Mesendoderm (in vitro differentiated cells): ENCODE results near the gene CTNNA2.

ENCODE experiments used
- DNase-seq: peaks from one replicate; pipeline ENCODE4 v3.0.0; 2013
- H2AK5ac ChIP-seq: 2 replicates; pipeline ENCODE4 v1.6.1; 2013; ENCODE audit warnings: low read length, inconsistent platforms
- H2BK120ac ChIP-seq: 2 replicates; pipeline ENCODE4 v1.6.1; 2013; ENCODE audit warnings: low read depth, mild to moderate bottlenecking, low read length, moderate library complexity, mixed read lengths
- H2BK15ac ChIP-seq: replicated peaks from 2 replicates; pipeline ENCODE4 v1.6.1; 2013; ENCODE audit warnings: low read depth, mild to moderate bottlenecking, moderate library complexity
- H2BK5ac ChIP-seq: 2 replicates; pipeline ENCODE4 v1.6.1; 2013; ENCODE audit warnings: low read length, inconsistent platforms
- H3K18ac ChIP-seq: 2 replicates; pipeline ENCODE4 v1.6.1; 2013; ENCODE audit warnings: mild to moderate bottlenecking, low read length, mixed read lengths
- H3K23ac ChIP-seq: one replicate; pipeline ENCODE4 v1.6.1; 2013; ENCODE audit warnings: low read length
- H3K27ac ChIP-seq: 2 replicates; pipeline ENCODE4 v1.5.1; 2013; ENCODE audit warnings: low read depth, mild to moderate bottlenecking, inconsistent platforms, low read length, moderate library complexity
- H3K27me3 ChIP-seq: 2 replicates; pipeline ENCODE4 v1.6.1; 2013; ENCODE audit warnings: low read length, control low read depth, mild to moderate bottlenecking, inconsistent platforms; ENCODE audit not compliant: insufficient read depth, poor library complexity
- H3K36me3 ChIP-seq: 2 replicates; pipeline ENCODE4 v1.6.1; 2013; ENCODE audit warnings: low read length, inconsistent platforms; ENCODE audit not compliant: control insufficient read depth, insufficient read depth
- H3K4ac ChIP-seq: one replicate; pipeline ENCODE4 v1.6.1; 2013; ENCODE audit warnings: low read depth, mild to moderate bottlenecking, low read length, moderate library complexity
- H3K4me1 ChIP-seq: 2 replicates; pipeline ENCODE4 v1.6.1; 2013; ENCODE audit warnings: low read depth, low read length, inconsistent platforms; ENCODE audit not compliant: control insufficient read depth
- H3K4me2 ChIP-seq: 2 replicates; pipeline ENCODE4 v1.6.1; 2013; ENCODE audit warnings: low read length
- H3K4me3 ChIP-seq: 2 replicates; pipeline ENCODE4 v1.5.1; 2013; ENCODE audit warnings: mild to moderate bottlenecking, low read length
- H3K56ac ChIP-seq: one replicate; pipeline ENCODE4 v1.6.1; 2013; ENCODE audit warnings: low read length
- H3K79me1 ChIP-seq: 2 replicates; pipeline ENCODE4 v1.6.1; 2013; ENCODE audit warnings: low read length, inconsistent platforms
- H3K79me2 ChIP-seq: 2 replicates; pipeline ENCODE4 v1.6.1; 2013; ENCODE audit warnings: mild to moderate bottlenecking, low read length; ENCODE audit not compliant: control insufficient read depth, insufficient read depth
- H3K9ac ChIP-seq: 2 replicates; pipeline ENCODE4 v1.6.1; 2013; ENCODE audit warnings: low read length, inconsistent platforms
- H4K5ac ChIP-seq: one replicate; pipeline ENCODE4 v1.6.1; 2013; ENCODE audit warnings: low read length
- H4K8ac ChIP-seq: one replicate; pipeline ENCODE4 v1.6.1; 2013; ENCODE audit warnings: low read depth, mild to moderate bottlenecking, control low read depth, low read length, moderate library complexity
- WGBS: extraction: QIAGEN DNeasy Blood & Tissue Kit; methylation state at CpG from one replicate; pipeline ENCODE4 v1.1.7; 2013; ENCODE audit warnings: low lambda C conversion rate, missing lambda C conversion rate; ENCODE audit not compliant: insufficient coverage; ENCODE audit errors: extremely low coverage; 5-methylcytosine and 5-hydroxymethylcytosine counted together

The CTNNA2 gene

GRCh38 chr2:80527119-80527518 is 1014.3 kb downstream of the CTNNA2 start:
- H4K5ac ChIP-seq: no peak overlapping the region
- H3K36me3 ChIP-seq: no peaks in the 10 kb centered on the region
- DNase-seq: no peak
- H3K27me3 ChIP-seq: no peaks in the 10 kb centered on the region
- H3K27ac ChIP-seq: no peak overlapping the region
- H3K4me1 ChIP-seq: no peaks in the 10 kb centered on the region
- H3K56ac ChIP-seq: no peak overlapping the region
- H3K4me3 ChIP-seq: no peak overlapping the region
- no peak overlapping the region for H3K9ac ChIP-seq
- no peak overlapping the region for H2BK15ac ChIP-seq
- H3K79me1 ChIP-seq: no peaks in the 10 kb centered on the region
- H3K4ac ChIP-seq: no peak overlapping the region
- no peak overlapping the region for H2BK120ac ChIP-seq
- H3K4me2 ChIP-seq: no peak overlapping the region
- H2AK5ac ChIP-seq: no peak overlapping the region
- no CpG with 5 or more reads among the region's 3 CpGs for WGBS
- no peak overlapping the region for H3K23ac ChIP-seq
- no peak overlapping the region for H4K8ac ChIP-seq
- no peak overlapping the region for H2BK5ac ChIP-seq
- no peaks in the 10 kb centered on the region for H3K79me2 ChIP-seq
- H3K18ac ChIP-seq: no peak overlapping the region

GRCh38 chr2:80529466-80530165 is 1016.8 kb downstream of the CTNNA2 start:
- no peaks in the 10 kb centered on the region for H3K79me1 ChIP-seq
- H3K4ac ChIP-seq: no peak overlapping the region
- H3K9ac ChIP-seq: no peak overlapping the region
- no peak overlapping the region for H3K27ac ChIP-seq
- H3K79me2 ChIP-seq: no peaks in the 10 kb centered on the region
- no peak overlapping the region for H4K5ac ChIP-seq
- H2AK5ac ChIP-seq: no peak overlapping the region
- no peak overlapping the region for H3K4me2 ChIP-seq
- no peak overlapping the region for H4K8ac ChIP-seq
- H3K56ac ChIP-seq: no peak overlapping the region
- no peak overlapping the region for H3K23ac ChIP-seq
- no peaks in the 10 kb centered on the region for H3K27me3 ChIP-seq
- no peak overlapping the region for H3K4me3 ChIP-seq
- no peak overlapping the region for H2BK15ac ChIP-seq
- H3K36me3 ChIP-seq: no peaks in the 10 kb centered on the region
- DNase-seq: no peak
- no peaks in the 10 kb centered on the region for H3K4me1 ChIP-seq
- no peak overlapping the region for H2BK120ac ChIP-seq
- H3K18ac ChIP-seq: no peak overlapping the region
- H2BK5ac ChIP-seq: no peak overlapping the region
- WGBS: no CpG with 5 or more reads among the region's 7 CpGs

- H3K23ac ChIP-seq: no peak overlapping the region
Observed at GRCh38 chr2:80530442-80531064, 1017.7 kb downstream of the CTNNA2 start.

GRCh38 chr2:80531319-80531718 is 1018.5 kb downstream of the CTNNA2 start:
- Histone ChIP-seq H3K56ac (no peak overlapping the region), H3K27ac (no peak overlapping the region), H3K4ac (no peak overlapping the region), H2BK120ac (no peak overlapping the region), H3K79me1 (no peaks in the 10 kb centered on the region), H2AK5ac (no peak overlapping the region), H2BK5ac (no peak overlapping the region), H3K18ac (no peak overlapping the region), H3K4me1 (no peaks in the 10 kb centered on the region), H3K4me3 (no peak overlapping the region), H3K36me3 (no peaks in the 10 kb centered on the region), H3K27me3 (no peaks in the 10 kb centered on the region), H3K9ac (no peak overlapping the region), H3K79me2 (no peaks in the 10 kb centered on the region), H2BK15ac (no peak overlapping the region), H4K5ac (no peak overlapping the region), H4K8ac (no peak overlapping the region), H3K23ac (no peak overlapping the region), H3K4me2 (no peak overlapping the region)
- no peak for DNase-seq
- WGBS: no CpG with 5 or more reads among the region's 1 CpG

More at GRCh38 chr2:80530442-80531064, 1017.7 kb downstream of the CTNNA2 start:
- no peak overlapping the region for H3K4ac ChIP-seq
- no peak overlapping the region for H3K9ac ChIP-seq
- DNase-seq: no peak
- H2BK120ac ChIP-seq: no peak overlapping the region
- no peaks in the 10 kb centered on the region for H3K36me3 ChIP-seq
- no peak overlapping the region for H3K4me2 ChIP-seq
- no CpG with 5 or more reads among the region's 3 CpGs for WGBS
- H4K8ac ChIP-seq: no peak overlapping the region
- H3K27ac ChIP-seq: no peak overlapping the region
- no peaks in the 10 kb centered on the region for H3K79me2 ChIP-seq
- H2AK5ac ChIP-seq: no peak overlapping the region
- H3K18ac ChIP-seq: no peak overlapping the region
- no peak overlapping the region for H2BK15ac ChIP-seq
- H3K27me3 ChIP-seq: no peaks in the 10 kb centered on the region
- no peaks in the 10 kb centered on the region for H3K79me1 ChIP-seq
- H3K56ac ChIP-seq: no peak overlapping the region
- no peak overlapping the region for H2BK5ac ChIP-seq
- H3K4me3 ChIP-seq: no peak overlapping the region
- no peak overlapping the region for H4K5ac ChIP-seq
- H3K4me1 ChIP-seq: no peaks in the 10 kb centered on the region

GRCh38 chr2:80545420-80546210 is 1032.8 kb downstream of the CTNNA2 start:
- Histone ChIP-seq H2BK5ac (no peak overlapping the region), H3K18ac (no peak overlapping the region), H3K4me2 (no peak overlapping the region), H2AK5ac (no peak overlapping the region), H3K4me1 (peaks cover 2% of the 10 kb centered on the region), H3K23ac (no peak overlapping the region), H3K79me2 (no peaks in the 10 kb centered on the region), H4K5ac (no peak overlapping the region), H2BK15ac (no peak overlapping the region), H4K8ac (no peak overlapping the region), H3K27ac (no peak overlapping the region), H3K9ac (no peak overlapping the region), H3K36me3 (no peaks in the 10 kb centered on the region), H3K56ac (no peak overlapping the region), H3K27me3 (no peaks in the 10 kb centered on the region), H3K4me3 (no peak overlapping the region), H3K79me1 (no peaks in the 10 kb centered on the region), H2BK120ac (no peak overlapping the region), H3K4ac (no peak overlapping the region)
- DNase-seq: peak; percentile 36
- WGBS: no CpG with 5 or more reads among the region's 13 CpGs
